ENCODE measurements around the gene PDE7B.
A peak's percentile ranks its signal among the peaks of the same experiment; 100 is the strongest.

The PDE7B gene

GRCh38 chr6:136184738-136185137, 333.2 kb downstream of the PDE7B start:
- no peak for TF ChIP-seq CTCF (IDR thresholded peaks at IDR 0.05)
- no peak for TF ChIP-seq ZFX (IDR thresholded peaks at IDR 0.05; ENCODE audit: borderline replicate concordance)
- H3K27ac ChIP-seq: no peak overlapping the region

- TF ChIP-seq CTCF (IDR thresholded peaks at IDR 0.05) (no peak), ZFX (IDR thresholded peaks at IDR 0.05; ENCODE audit: borderline replicate concordance) (no peak)
- no peak overlapping the region for H3K27ac ChIP-seq
Observed at GRCh38 chr6:136186363-136186762, 334.9 kb downstream of the PDE7B start.

GRCh38 chr6:136188486-136188885, 337.0 kb downstream of the PDE7B start:
- H3K27ac ChIP-seq: no peak overlapping the region
- TF ChIP-seq CTCF (IDR thresholded peaks at IDR 0.05) (no peak), ZFX (IDR thresholded peaks at IDR 0.05; ENCODE audit: borderline replicate concordance) (no peak)

- TF ChIP-seq CTCF (IDR thresholded peaks at IDR 0.05): no peak
- TF ChIP-seq ZFX (IDR thresholded peaks at IDR 0.05; ENCODE audit: borderline replicate concordance): no peak
- no peak overlapping the region for H3K27ac ChIP-seq
Observed at GRCh38 chr6:136189104-136189503, 337.6 kb downstream of the PDE7B start.

- TF ChIP-seq ZFX (IDR thresholded peaks at IDR 0.05; ENCODE audit: borderline replicate concordance) (no peak), CTCF (IDR thresholded peaks at IDR 0.05) (no peak)
- H3K27ac ChIP-seq: no peak overlapping the region
Observed at GRCh38 chr6:136191606-136192312, 340.3 kb downstream of the PDE7B start.

GRCh38 chr6:136192902-136193301, 341.4 kb downstream of the PDE7B start:
- H3K27ac ChIP-seq: no peak overlapping the region
- TF ChIP-seq CTCF (IDR thresholded peaks at IDR 0.05): no peak
- TF ChIP-seq ZFX (IDR thresholded peaks at IDR 0.05; ENCODE audit: borderline replicate concordance): no peak

- no peak overlapping the region for H3K27ac ChIP-seq
- no peak for TF ChIP-seq ZFX (IDR thresholded peaks at IDR 0.05; ENCODE audit: borderline replicate concordance)
- TF ChIP-seq CTCF (IDR thresholded peaks at IDR 0.05): peak; percentile 8; the same call in 1 of the 2 replicates
Observed at GRCh38 chr6:136201732-136202131, 350.2 kb downstream of the PDE7B start.

Measured in 22Rv1 (cell line).